H1 (cell line): ENCODE results near the gene CLASP2. TPM values are rescaled to one million over a fixed set of nuclear protein-coding genes. Genes with fewer than 3 reads are reported as not detected.

Experiments
- CTCF ChIA-PET: fragments of 300-600 bp; sonication (Branson Sonifier 250); formaldehyde crosslinking; loops from one replicate; lab custom pipeline; 2021; ENCODE audit not compliant: partially characterized antibody; lab: Charles Lee
- POLR2A ChIA-PET: fragments of 300-600 bp; sonication (Branson Sonifier 250); formaldehyde crosslinking; loops from one replicate; lab custom pipeline; 2021; ENCODE audit warnings: inconsistent platforms; ENCODE audit not compliant: partially characterized antibody; lab: Charles Lee
- DNase-seq, 2 experiments: peaks; one replicate each; pipeline versions ENCODE4 v3.0.0 to v3.0.0-alpha.2; 2010 to 2022; ENCODE audit warnings: low spot score in 2 of 2, low read depth in 1 of 2, mixed read lengths in 1 of 2
- FAIRE-seq: peaks from 2 replicates; lab custom pipeline; 2011; peaks lifted over from hg19 to GRCh38; lab: Jason Lieb, UNC
- H2AFZ ChIP-seq: 2 replicates; pipeline ENCODE4 v1.8.1; 2012; ENCODE audit warnings: low read length, inconsistent platforms
- H2AK5ac ChIP-seq: 2 replicates; pipeline ENCODE4 v1.6.1; 2013; ENCODE audit warnings: low read depth, low read length
- H2BK120ac ChIP-seq: replicated peaks from 2 replicates; pipeline ENCODE3; 2013; ENCODE audit warnings: low read depth, low read length, inconsistent platforms
- H2BK12ac ChIP-seq: 2 replicates; pipeline ENCODE4 v1.6.1; 2013; ENCODE audit warnings: low read depth, low read length
- H2BK15ac ChIP-seq: 2 replicates; pipeline ENCODE4 v1.6.1; 2013; ENCODE audit warnings: low read length
- H2BK20ac ChIP-seq: 2 replicates; pipeline ENCODE4 v1.6.1; 2013; ENCODE audit warnings: low read length
- H2BK5ac ChIP-seq: 2 replicates; pipeline ENCODE4 v1.6.1; 2013; ENCODE audit warnings: low read depth, low read length
- H3K14ac ChIP-seq: 2 replicates; pipeline ENCODE4 v1.6.1; 2013; ENCODE audit warnings: inconsistent platforms; ENCODE audit not compliant: insufficient read length
- H3K18ac ChIP-seq: 2 replicates; pipeline ENCODE4 v1.6.1; 2013; ENCODE audit warnings: low read length; ENCODE audit errors: extremely low read depth
- H3K23ac ChIP-seq: 2 replicates; pipeline ENCODE4 v1.6.1; 2013; ENCODE audit warnings: inconsistent platforms; ENCODE audit not compliant: insufficient read length
- H3K23me2 ChIP-seq: 2 replicates; pipeline ENCODE4 v1.6.1; 2013; ENCODE audit warnings: low read depth, low read length
- H3K27ac ChIP-seq: 2 replicates; pipeline ENCODE4 v1.6.1; 2011; ENCODE audit warnings: low read depth, low read length, inconsistent platforms
- H3K27me3 ChIP-seq, 4 experiments: replicated peaks in 1 of 4; 1 replicate in 1 of 4; 2 replicates in 3 of 4; pipeline versions ENCODE4 v1.6.1 to v1.8.1; 2011 to 2013; ENCODE audit warnings: low read length in 3 of 4, mild to moderate bottlenecking in 3 of 4, inconsistent platforms in 2 of 4, mixed read lengths in 2 of 4, moderate library complexity in 1 of 4; ENCODE audit not compliant: control insufficient read depth in 3 of 4, insufficient read depth in 3 of 4; ENCODE audit errors: extremely low read depth in 1 of 4
- H3K36me3 ChIP-seq, 4 experiments: 2 replicates each; pipeline versions ENCODE4 v1.6.1 to v1.8.1; 2011 to 2013; ENCODE audit warnings: mild to moderate bottlenecking in 4 of 4, low read length in 3 of 4, moderate library complexity in 2 of 4, control low read depth in 1 of 4, inconsistent platforms in 1 of 4; ENCODE audit not compliant: insufficient read depth in 4 of 4, control insufficient read depth in 2 of 4
- H3K4ac ChIP-seq: replicated peaks from 2 replicates; pipeline ENCODE3; 2013; ENCODE audit warnings: low read length, low read depth, mixed read lengths, inconsistent platforms; ENCODE audit not compliant: insufficient read length
- H3K4me1 ChIP-seq, 4 experiments: replicated peaks in 1 of 4; 1 replicate in 1 of 4; 2 replicates in 3 of 4; pipeline versions ENCODE4 v1.6.1 to v1.8.1; 2011 to 2013; ENCODE audit warnings: low read length in 3 of 4, inconsistent platforms in 2 of 4, mixed read lengths in 1 of 4; ENCODE audit not compliant: insufficient read depth in 4 of 4, control insufficient read depth in 3 of 4
- H3K4me2 ChIP-seq, 2 experiments: 2 replicates each; pipeline versions ENCODE4 v1.6.1 to v1.8.1; 2011 to 2013; ENCODE audit warnings: low read depth in 2 of 2, low read length in 2 of 2, control low read depth in 1 of 2, inconsistent platforms in 1 of 2, mild to moderate bottlenecking in 1 of 2; ENCODE audit not compliant: insufficient read depth in 1 of 2
- H3K4me3 ChIP-seq, 4 experiments: fragments of 200-600, 300-600 bp in 1 of 4; sonication (generic), shearing (Covaris generic), sonication (Bioruptor Twin) in 1 of 4; 2 replicates each; pipeline versions ENCODE4 v1.5.1 to v1.8.1; 2011 to 2016; ENCODE audit warnings: low read length in 4 of 4, low read depth in 3 of 4, control low read depth in 2 of 4, inconsistent platforms in 2 of 4, mild to moderate bottlenecking in 2 of 4, mixed read lengths in 1 of 4, moderate library complexity in 1 of 4; ENCODE audit not compliant: insufficient read depth in 2 of 4; ENCODE audit errors: extremely low read depth in 1 of 4
- H3K56ac ChIP-seq: replicated peaks from 2 replicates; pipeline ENCODE3; 2013; ENCODE audit warnings: low read depth, mild to moderate bottlenecking, mixed read lengths, low read length, inconsistent platforms; ENCODE audit not compliant: insufficient read length
- H3K79me1 ChIP-seq: 2 replicates; pipeline ENCODE4 v1.6.1; 2013; ENCODE audit warnings: low read depth, low read length, control low read depth
- H3K79me2 ChIP-seq, 2 experiments: 2 replicates each; pipeline versions ENCODE4 v1.6.1 to v1.8.1; 2012 to 2013; ENCODE audit warnings: low read length in 2 of 2, mild to moderate bottlenecking in 2 of 2, inconsistent platforms in 1 of 2; ENCODE audit not compliant: insufficient read depth in 2 of 2, control insufficient read depth in 1 of 2
- H3K9ac ChIP-seq, 4 experiments: replicated peaks in 1 of 4; 1 replicate in 1 of 4; 2 replicates in 3 of 4; pipeline versions ENCODE4 v1.6.1 to v1.8.1; 2011 to 2013; ENCODE audit warnings: low read depth in 3 of 4, low read length in 3 of 4, control low read depth in 2 of 4, mild to moderate bottlenecking in 2 of 4, moderate library complexity in 2 of 4, inconsistent platforms in 1 of 4; ENCODE audit errors: extremely low read depth in 1 of 4
- H3K9me3 ChIP-seq, 2 experiments: 2 replicates each; pipeline versions ENCODE4 v1.6.1 to v1.8.1; 2012 to 2013; ENCODE audit warnings: mild to moderate bottlenecking in 2 of 2, moderate library complexity in 2 of 2, control low read depth in 1 of 2, inconsistent platforms in 1 of 2, low read depth in 1 of 2, low read length in 1 of 2, mixed read lengths in 1 of 2; ENCODE audit not compliant: insufficient read depth in 2 of 2
- H4K20me1 ChIP-seq, 2 experiments: replicated peaks in 1 of 2; 2 replicates each; pipeline versions ENCODE3 to v1.8.1; 2011 to 2013; ENCODE audit warnings: inconsistent platforms in 2 of 2, low read length in 2 of 2, mild to moderate bottlenecking in 1 of 2; ENCODE audit not compliant: insufficient read depth in 2 of 2, control insufficient read depth in 1 of 2
- H4K5ac ChIP-seq: 2 replicates; pipeline ENCODE4 v1.6.1; 2013; ENCODE audit warnings: low read length, low read depth, mixed read lengths, inconsistent platforms; ENCODE audit not compliant: insufficient read length
- H4K8ac ChIP-seq: 2 replicates; pipeline ENCODE4 v1.8.0; 2013; ENCODE audit warnings: mild to moderate bottlenecking, moderate library complexity, low read length, inconsistent platforms; ENCODE audit not compliant: insufficient read depth; ENCODE audit errors: extremely low read depth
- H4K91ac ChIP-seq: replicated peaks from 2 replicates; pipeline ENCODE3; 2013; ENCODE audit warnings: low read length, mixed read lengths, inconsistent platforms; ENCODE audit not compliant: insufficient read length
- BACH1 ChIP-seq: IDR thresholded peaks from 2 replicates; pipeline ENCODE4 v1.6.1; 2012; ENCODE audit warnings: low read length, improper control_type of control experiment
- CBX5 ChIP-seq: fragments of 300-800, 300-1000 bp; sonication (generic); IDR thresholded peaks from 2 replicates; pipeline ENCODE4 v1.7.1; 2016; ENCODE audit warnings: antibody characterized with exemption, low read length, low read depth
- CBX8 ChIP-seq: fragments of 300-800, 300-1000 bp; sonication (generic); IDR thresholded peaks from 2 replicates; pipeline ENCODE4 v1.7.1; 2016; ENCODE audit warnings: low read depth, low read length, borderline replicate concordance
- KDM4A ChIP-seq: IDR thresholded peaks from one replicate; pipeline ENCODE4 v1.7.1; 2012; ENCODE audit warnings: low read depth, mild to moderate bottlenecking, moderate library complexity, low read length, inconsistent platforms; ENCODE audit not compliant: severe bottlenecking
- NRF1 ChIP-seq: IDR thresholded peaks from 2 replicates; pipeline ENCODE4 v1.6.1; 2011; ENCODE audit warnings: mild to moderate bottlenecking, low read depth, low read length, improper control_type of control experiment
- RNF2 ChIP-seq: fragments of 200-900, 300-1000 bp; sonication (generic); IDR thresholded peaks from 2 replicates; pipeline ENCODE4 v1.7.1; 2016; ENCODE audit warnings: borderline replicate concordance, low read depth, mild to moderate bottlenecking, antibody characterized with exemption, low read length; ENCODE audit not compliant: poor library complexity, severe bottlenecking; ENCODE audit errors: missing control alignments
- SP1 ChIP-seq: IDR thresholded peaks from 2 replicates; pipeline ENCODE4 v1.6.1; 2011; ENCODE audit warnings: low read depth, low read length
- TAF1 ChIP-seq: IDR thresholded peaks from 2 replicates; pipeline ENCODE4 v1.6.1; 2011; ENCODE audit warnings: mild to moderate bottlenecking, low read depth, low read length
- WGBS, 2 experiments: shearing (Covaris generic) in 1 of 2; methylation state at CpG; one replicate each; pipeline versions ENCODE4 v1.1.6 to v1.1.7; 2013 to 2015; ENCODE audit warnings: low lambda C conversion rate in 2 of 2, mixed read lengths in 2 of 2, inconsistent platforms in 1 of 2, low coverage in 1 of 2, missing lambda C conversion rate in 1 of 2; ENCODE audit not compliant: insufficient replicate concordance in 2 of 2, insufficient coverage in 1 of 2, insufficient read length in 1 of 2; ENCODE audit errors: extremely low coverage in 1 of 2, missing lambda C conversion rate in 1 of 2; 5-methylcytosine and 5-hydroxymethylcytosine counted together
- polyA plus RNA-seq, 7 experiments: library from polyadenylated mRNA; depleted of rRNA in 3 of 7; stranded (reverse) in 5 of 7; unstranded in 2 of 7; fragments of >200 nt in 5 of 7; fragments of 200-250 nt in 2 of 7; gene quantifications; 1 replicate in 5 of 7; 2 replicates in 1 of 7; 4 replicates in 1 of 7; pipeline versions ENCODE4 v1.2.1 to v1.2.3, GENCODE V29; 2011 to 2013; ENCODE audit warnings: missing spikeins in 2 of 7, mixed read lengths in 2 of 7
- total RNA-seq: library from RNA; stranded (reverse); fragmentation: NEBNext Ultra II Directional; extraction: Animal tissue kit (Norgen Biotek cat#: 25700); gene quantifications from 2 replicates; pipeline ENCODE4 v1.2.1, GENCODE V29; 2021

CLASP2 gene
- total and polyA plus RNA-seq, 2 of the 8 experiments (the other 6 are each of a cell fraction or from before 2014, with no cell fraction given) = 21.7 to 58.0 TPM

DNA sequence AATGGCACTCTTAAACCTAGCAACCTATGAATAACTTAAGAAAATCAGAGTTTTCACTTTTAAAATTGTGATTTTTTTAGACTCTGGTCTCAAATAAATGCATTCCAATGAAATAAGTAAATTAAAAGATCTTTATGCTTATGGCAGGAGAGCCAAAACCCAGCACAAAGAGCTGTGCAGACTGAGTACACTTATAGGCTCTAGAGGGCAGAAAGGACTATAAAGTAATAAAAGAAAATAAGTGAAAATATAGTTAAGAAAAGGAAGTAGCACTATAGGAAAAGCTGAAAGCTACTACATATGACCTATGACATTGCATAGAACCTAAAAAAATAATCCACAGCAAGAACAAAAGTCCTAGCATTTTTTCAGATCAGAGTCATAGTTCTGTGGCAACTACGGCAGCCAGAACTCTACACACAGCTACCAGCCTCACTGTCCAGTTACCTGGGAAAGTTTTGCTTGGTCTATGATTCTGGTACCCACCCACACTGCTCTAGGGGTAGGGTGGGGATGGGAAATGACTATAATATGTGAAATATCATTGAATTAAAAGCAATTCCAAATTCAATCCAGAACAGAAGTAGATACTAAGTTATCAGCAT lies 30.5 kb downstream of the CLASP2 start:
- Histone ChIP-seq H4K91ac (no peak overlapping the region), H2AK5ac (no peak overlapping the region), H3K56ac (no peak overlapping the region), H3K27ac (no peak overlapping the region), H3K23me2 (no peaks in the 10 kb centered on the region), H3K4me1 (no peaks in the 10 kb centered on the region), H2BK20ac (no peak overlapping the region), H3K4ac (no peak overlapping the region), H3K27me3 (no peaks in the 10 kb centered on the region), H3K18ac (no peak overlapping the region), H4K8ac (no peak overlapping the region), H3K4me3 (no peak overlapping the region), H3K4me2 (no peak overlapping the region), H4K5ac (no peak overlapping the region), H2AFZ (no peak overlapping the region), H3K23ac (no peak overlapping the region), H2BK12ac (no peak overlapping the region), H2BK120ac (no peak overlapping the region), H3K36me3 (peaks cover 0 to 18% (median 2%) of the 10 kb centered on the region in 4 experiments; a peak in 4 of 8 replicates), H3K79me1 (no peaks in the 10 kb centered on the region), H3K79me2 (peaks cover 0 to 2% of the 10 kb centered on the region in 2 experiments; a peak in 1 of 4 replicates), H4K20me1 (no peaks in the 10 kb centered on the region), H3K9me3 (no peaks in the 10 kb centered on the region), H2BK15ac (no peak overlapping the region), H2BK5ac (no peak overlapping the region), H3K14ac (no peak overlapping the region), H3K9ac (no peak overlapping the region)
- CTCF ChIA-PET = no interaction called here
- 94% methylated on average over 1 of the region's 1 CpG; no CpG with 5 or more reads in 1 of the 2 experiments for WGBS, 2 experiments
- DNase-seq (no peak), FAIRE-seq (no peak)
- POLR2A ChIA-PET = no interaction called here
- no peak for TF ChIP-seq TAF1
- no peak for TF ChIP-seq KDM4A
- no peak for TF ChIP-seq CBX8
- TF ChIP-seq CBX5 = no peak
- TF ChIP-seq RNF2 = no peak
- no peak for TF ChIP-seq NRF1
- no peak for TF ChIP-seq BACH1
- no peak for TF ChIP-seq SP1
